HEK293 (cell line): ENCODE data around the gene NABP2.

Experiments
- CTCF ChIA-PET: fragments of 350-600 bp; formaldehyde crosslinking; extraction: SDS; loops from one replicate; lab custom pipeline; 2021; ENCODE audit warnings: antibody characterized with exemption; lab: Yijun Ruan, JAX
- POLR2A ChIA-PET: fragments of 300-600 bp; formaldehyde crosslinking; extraction: SDS; loops from one replicate; lab custom pipeline; 2020; ENCODE audit warnings: antibody characterized with exemption, inconsistent platforms; lab: Yijun Ruan, JAX
- H3K27ac ChIP-seq: fragments of 200-500 bp; sonication (Bioruptor generic); 2 replicates; pipeline ENCODE4 v1.5.1; 2014; ENCODE audit warnings: low read depth, low read length, control low read depth, inconsistent platforms; ENCODE audit errors: extremely low read depth
- H3K36me3 ChIP-seq, 2 experiments: fragments of 200-500 bp in 1 of 2; sonication (Bioruptor generic) in 1 of 2; 1 replicate in 1 of 2; 2 replicates in 1 of 2; pipeline ENCODE4 v1.5.1; 2014 to 2017; ENCODE audit warnings: inconsistent platforms in 2 of 2, low read length in 2 of 2; ENCODE audit not compliant: control insufficient read depth in 2 of 2, insufficient read depth in 1 of 2
- H3K4me1 ChIP-seq: fragments of 200-500 bp; sonication (Bioruptor generic); 2 replicates; pipeline ENCODE4 v1.5.1; 2014; ENCODE audit warnings: mild to moderate bottlenecking, low read length, inconsistent platforms; ENCODE audit not compliant: control insufficient read depth, insufficient read depth
- H3K4me3 ChIP-seq: 2 replicates; pipeline ENCODE4 v1.5.1; 2011; ENCODE audit warnings: low read depth, mild to moderate bottlenecking, control low read depth, low read length, moderate library complexity
- H3K9me3 ChIP-seq: fragments of 200-500 bp; sonication (Bioruptor generic); 2 replicates; pipeline ENCODE4 v1.5.1; 2014; ENCODE audit warnings: low read depth, low read length, inconsistent platforms; ENCODE audit not compliant: control insufficient read depth, insufficient read depth
- GLIS1 ChIP-seq: fragments of 450-650 bp; formaldehyde crosslinking; IDR thresholded peaks from 2 replicates; pipeline ENCODE4 v1.5.1; 2016; ENCODE audit warnings: missing biosample characterization, missing genetic modification characterization
- KLF10 ChIP-seq: fragments of 450-650 bp; IDR thresholded peaks from 2 replicates; pipeline ENCODE4 v1.5.1; 2018; ENCODE audit warnings: missing biosample characterization, mild to moderate bottlenecking, missing genetic modification characterization
- MEIS1 ChIP-seq: sonication (generic); formaldehyde crosslinking; IDR thresholded peaks from 2 replicates; pipeline ENCODE4 v1.8.1; 2022; ENCODE audit warnings: missing genetic modification reagents, mild to moderate bottlenecking, borderline replicate concordance
- MYNN ChIP-seq: fragments of 450-650 bp; formaldehyde crosslinking; IDR thresholded peaks from 2 replicates; pipeline ENCODE4 v1.5.1; 2016; ENCODE audit warnings: missing biosample characterization, missing genetic modification characterization, borderline replicate concordance
- ZEB2 ChIP-seq: fragments of 450-650 bp; formaldehyde crosslinking; IDR thresholded peaks from 2 replicates; pipeline ENCODE4 v1.5.1; 2016; ENCODE audit warnings: missing biosample characterization, missing genetic modification characterization
- ZFP69B ChIP-seq: fragments of 450-650 bp; formaldehyde crosslinking; IDR thresholded peaks from 2 replicates; pipeline ENCODE4 v1.5.1; 2016; ENCODE audit warnings: missing biosample characterization, missing genetic modification characterization
- ZNF211 ChIP-seq: fragments of 450-650 bp; formaldehyde crosslinking; IDR thresholded peaks from 2 replicates; pipeline ENCODE4 v1.5.1; 2016; ENCODE audit warnings: low read depth, missing biosample characterization, missing genetic modification characterization
- ZNF248 ChIP-seq: fragments of 450-650 bp; formaldehyde crosslinking; IDR thresholded peaks from 2 replicates; pipeline ENCODE4 v1.5.1; 2017; ENCODE audit warnings: missing biosample characterization, missing genetic modification characterization
- ZNF354C ChIP-seq: fragments of 450-650 bp; formaldehyde crosslinking; IDR thresholded peaks from 2 replicates; pipeline ENCODE4 v1.5.1; 2016; ENCODE audit warnings: missing biosample characterization, missing genetic modification characterization, low read depth, borderline replicate concordance
- ZNF366 ChIP-seq: fragments of 450-650 bp; formaldehyde crosslinking; conservative IDR thresholded peaks from 2 replicates; pipeline ENCODE4 v1.5.1; 2016; ENCODE audit warnings: missing biosample characterization, missing genetic modification characterization
- ZNF423 ChIP-seq: fragments of 450-650 bp; formaldehyde crosslinking; IDR thresholded peaks from 2 replicates; pipeline ENCODE4 v1.5.1; 2016; ENCODE audit warnings: missing biosample characterization, missing genetic modification characterization
- ZNF610 ChIP-seq: fragments of 450-650 bp; formaldehyde crosslinking; IDR thresholded peaks from 2 replicates; pipeline ENCODE4 v1.5.1; 2016; ENCODE audit warnings: missing biosample characterization, missing genetic modification characterization, borderline replicate concordance
- ZNF626 ChIP-seq: fragments of 450-650 bp; sonication (Bioruptor Pico); formaldehyde crosslinking; IDR thresholded peaks from 2 replicates; pipeline ENCODE4 v1.5.1; 2018; ENCODE audit warnings: missing biosample characterization, missing genetic modification characterization, inconsistent platforms
- TF ChIP-seq, protein P1 (sequence below): fragments of 450-650 bp; formaldehyde crosslinking; IDR thresholded peaks from 2 replicates; pipeline ENCODE4 v1.5.1; 2016; ENCODE audit warnings: missing biosample characterization, missing genetic modification characterization
- TF ChIP-seq, protein P2 (sequence below): fragments of 450-650 bp; formaldehyde crosslinking; IDR thresholded peaks from 2 replicates; pipeline ENCODE4 v1.5.0; 2017; ENCODE audit warnings: missing biosample characterization, missing genetic modification characterization, borderline replicate concordance
- TF ChIP-seq, protein P3 (sequence below): fragments of 450-650 bp; formaldehyde crosslinking; IDR thresholded peaks from 2 replicates; pipeline ENCODE4 v1.5.1; 2016; ENCODE audit warnings: missing biosample characterization, missing genetic modification characterization
- TF ChIP-seq, protein P4 (sequence below): fragments of 450-650 bp; formaldehyde crosslinking; IDR thresholded peaks from 2 replicates; pipeline ENCODE4 v1.5.1; 2016; ENCODE audit warnings: missing biosample characterization, missing genetic modification characterization

NABP2 gene

DNA sequence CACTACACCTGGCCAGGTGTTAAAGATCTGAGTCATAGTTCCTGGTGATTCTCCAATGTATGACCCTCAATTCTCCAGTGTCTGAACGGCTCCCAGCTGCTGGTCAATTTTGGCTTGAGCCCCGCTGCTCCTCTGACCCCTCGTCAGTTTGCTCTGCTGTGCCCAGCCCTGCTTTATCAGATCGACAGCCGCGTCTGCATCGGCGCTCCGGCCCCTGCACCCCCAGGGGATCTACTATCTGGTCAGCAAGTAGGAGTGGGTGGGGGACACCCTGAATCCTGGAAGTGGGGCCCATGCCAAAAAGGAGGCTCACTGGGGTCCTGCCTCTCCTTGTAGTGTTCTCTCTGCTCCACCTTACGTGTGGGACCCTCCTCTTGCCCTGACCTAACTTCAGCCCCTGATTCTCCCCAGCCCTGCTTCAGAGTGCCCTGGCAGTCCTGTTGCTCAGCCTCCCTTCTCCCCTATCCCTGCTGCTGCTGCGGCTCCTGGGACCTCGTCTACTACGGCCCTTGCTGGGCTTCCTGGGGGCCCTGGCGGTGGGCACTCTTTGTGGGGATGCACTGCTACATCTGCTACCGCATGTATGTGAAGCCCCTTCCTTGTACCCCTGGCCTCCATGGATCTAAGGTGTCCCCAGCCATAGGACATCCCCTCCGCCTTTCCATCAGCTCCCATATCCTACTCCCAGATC is 10.7 kb downstream of the NABP2 start (continued):
- TF ChIP-seq, protein P1, sequence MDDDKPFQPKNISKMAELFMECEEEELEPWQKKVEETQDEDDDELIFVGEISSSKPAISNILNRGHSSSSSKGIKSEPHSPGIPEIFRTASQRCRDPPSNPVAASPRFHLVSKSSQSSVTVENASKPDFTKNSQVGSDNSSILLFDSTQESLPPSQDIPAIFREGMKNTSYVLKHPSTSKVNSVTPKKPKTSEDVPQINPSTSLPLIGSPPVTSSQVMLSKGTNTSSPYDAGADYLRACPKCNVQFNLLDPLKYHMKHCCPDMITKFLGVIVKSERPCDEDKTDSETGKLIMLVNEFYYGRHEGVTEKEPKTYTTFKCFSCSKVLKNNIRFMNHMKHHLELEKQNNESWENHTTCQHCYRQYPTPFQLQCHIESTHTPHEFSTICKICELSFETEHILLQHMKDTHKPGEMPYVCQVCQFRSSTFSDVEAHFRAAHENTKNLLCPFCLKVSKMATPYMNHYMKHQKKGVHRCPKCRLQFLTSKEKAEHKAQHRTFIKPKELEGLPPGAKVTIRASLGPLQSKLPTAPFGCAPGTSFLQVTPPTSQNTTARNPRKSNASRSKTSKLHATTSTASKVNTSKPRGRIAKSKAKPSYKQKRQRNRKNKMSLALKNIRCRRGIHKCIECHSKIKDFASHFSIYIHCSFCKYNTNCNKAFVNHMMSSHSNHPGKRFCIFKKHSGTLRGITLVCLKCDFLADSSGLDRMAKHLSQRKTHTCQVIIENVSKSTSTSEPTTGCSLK (tag by site-specific recombination) = no peak

DNA sequence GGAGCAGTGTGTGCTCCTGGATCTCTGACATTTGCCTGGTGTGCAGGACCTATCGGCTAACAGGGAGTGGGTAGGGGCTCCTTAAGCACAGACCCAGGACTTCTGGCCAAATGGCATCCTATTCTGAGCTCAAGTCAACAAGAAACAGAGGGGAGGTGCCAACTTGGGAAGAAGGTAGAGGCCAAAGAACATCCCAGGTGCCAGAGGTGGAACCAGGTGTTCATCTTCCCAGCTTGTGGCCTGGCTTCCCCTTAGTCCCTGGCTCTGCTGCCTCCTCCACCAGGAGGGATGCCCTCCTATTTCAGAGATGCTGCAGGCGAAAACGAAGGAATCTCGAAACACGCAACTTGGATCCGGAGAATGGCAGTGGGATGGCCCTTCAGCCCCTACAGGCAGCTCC is 11.9 kb downstream of the NABP2 start:
- POLR2A ChIA-PET = interaction anchor here (0.9 to 1.2 kb wide), 3 partner anchors 12 to 124 kb away, joined by 3 to 7 read pairs (median 3); partner anchors contain the start of genes RNF41 and STAT2
- TF ChIP-seq ZFP69B (tag by site-specific recombination) = no peak
- TF ChIP-seq ZNF211 (tag by site-specific recombination) = no peak
- TF ChIP-seq, protein P2, sequence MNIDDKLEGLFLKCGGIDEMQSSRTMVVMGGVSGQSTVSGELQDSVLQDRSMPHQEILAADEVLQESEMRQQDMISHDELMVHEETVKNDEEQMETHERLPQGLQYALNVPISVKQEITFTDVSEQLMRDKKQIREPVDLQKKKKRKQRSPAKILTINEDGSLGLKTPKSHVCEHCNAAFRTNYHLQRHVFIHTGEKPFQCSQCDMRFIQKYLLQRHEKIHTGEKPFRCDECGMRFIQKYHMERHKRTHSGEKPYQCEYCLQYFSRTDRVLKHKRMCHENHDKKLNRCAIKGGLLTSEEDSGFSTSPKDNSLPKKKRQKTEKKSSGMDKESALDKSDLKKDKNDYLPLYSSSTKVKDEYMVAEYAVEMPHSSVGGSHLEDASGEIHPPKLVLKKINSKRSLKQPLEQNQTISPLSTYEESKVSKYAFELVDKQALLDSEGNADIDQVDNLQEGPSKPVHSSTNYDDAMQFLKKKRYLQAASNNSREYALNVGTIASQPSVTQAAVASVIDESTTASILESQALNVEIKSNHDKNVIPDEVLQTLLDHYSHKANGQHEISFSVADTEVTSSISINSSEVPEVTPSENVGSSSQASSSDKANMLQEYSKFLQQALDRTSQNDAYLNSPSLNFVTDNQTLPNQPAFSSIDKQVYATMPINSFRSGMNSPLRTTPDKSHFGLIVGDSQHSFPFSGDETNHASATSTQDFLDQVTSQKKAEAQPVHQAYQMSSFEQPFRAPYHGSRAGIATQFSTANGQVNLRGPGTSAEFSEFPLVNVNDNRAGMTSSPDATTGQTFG (tag by site-specific recombination) = no peak
- TF ChIP-seq ZNF423 (tag by site-specific recombination) = no peak
- TF ChIP-seq, protein P3, sequence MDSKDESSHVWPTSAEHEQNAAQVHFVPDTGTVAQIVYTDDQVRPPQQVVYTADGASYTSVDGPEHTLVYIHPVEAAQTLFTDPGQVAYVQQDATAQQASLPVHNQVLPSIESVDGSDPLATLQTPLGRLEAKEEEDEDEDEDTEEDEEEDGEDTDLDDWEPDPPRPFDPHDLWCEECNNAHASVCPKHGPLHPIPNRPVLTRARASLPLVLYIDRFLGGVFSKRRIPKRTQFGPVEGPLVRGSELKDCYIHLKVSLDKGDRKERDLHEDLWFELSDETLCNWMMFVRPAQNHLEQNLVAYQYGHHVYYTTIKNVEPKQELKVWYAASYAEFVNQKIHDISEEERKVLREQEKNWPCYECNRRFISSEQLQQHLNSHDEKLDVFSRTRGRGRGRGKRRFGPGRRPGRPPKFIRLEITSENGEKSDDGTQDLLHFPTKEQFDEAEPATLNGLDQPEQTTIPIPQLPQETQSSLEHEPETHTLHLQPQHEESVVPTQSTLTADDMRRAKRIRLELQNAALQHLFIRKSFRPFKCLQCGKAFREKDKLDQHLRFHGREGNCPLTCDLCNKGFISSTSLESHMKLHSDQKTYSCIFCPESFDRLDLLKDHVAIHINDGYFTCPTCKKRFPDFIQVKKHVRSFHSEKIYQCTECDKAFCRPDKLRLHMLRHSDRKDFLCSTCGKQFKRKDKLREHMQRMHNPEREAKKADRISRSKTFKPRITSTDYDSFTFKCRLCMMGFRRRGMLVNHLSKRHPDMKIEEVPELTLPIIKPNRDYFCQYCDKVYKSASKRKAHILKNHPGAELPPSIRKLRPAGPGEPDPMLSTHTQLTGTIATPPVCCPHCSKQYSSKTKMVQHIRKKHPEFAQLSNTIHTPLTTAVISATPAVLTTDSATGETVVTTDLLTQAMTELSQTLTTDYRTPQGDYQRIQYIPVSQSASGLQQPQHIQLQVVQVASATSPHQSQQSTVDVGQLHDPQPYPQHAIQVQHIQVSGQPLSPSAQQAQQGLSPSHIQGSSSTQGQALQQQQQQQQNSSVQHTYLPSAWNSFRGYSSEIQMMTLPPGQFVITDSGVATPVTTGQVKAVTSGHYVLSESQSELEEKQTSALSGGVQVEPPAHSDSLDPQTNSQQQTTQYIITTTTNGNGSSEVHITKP = no peak
- no peak for TF ChIP-seq ZNF354C (tag by site-specific recombination)
- no peak for TF ChIP-seq ZNF626 (tag by site-specific recombination)
- TF ChIP-seq ZEB2 (tag by site-specific recombination) = no peak
- no peak for TF ChIP-seq GLIS1 (tag by site-specific recombination)
- TF ChIP-seq KLF10 (tag by site-specific recombination) = no peak
- no peak for TF ChIP-seq MYNN
- no peak for TF ChIP-seq ZNF366 (tag by site-specific recombination)
- TF ChIP-seq, protein P4, sequence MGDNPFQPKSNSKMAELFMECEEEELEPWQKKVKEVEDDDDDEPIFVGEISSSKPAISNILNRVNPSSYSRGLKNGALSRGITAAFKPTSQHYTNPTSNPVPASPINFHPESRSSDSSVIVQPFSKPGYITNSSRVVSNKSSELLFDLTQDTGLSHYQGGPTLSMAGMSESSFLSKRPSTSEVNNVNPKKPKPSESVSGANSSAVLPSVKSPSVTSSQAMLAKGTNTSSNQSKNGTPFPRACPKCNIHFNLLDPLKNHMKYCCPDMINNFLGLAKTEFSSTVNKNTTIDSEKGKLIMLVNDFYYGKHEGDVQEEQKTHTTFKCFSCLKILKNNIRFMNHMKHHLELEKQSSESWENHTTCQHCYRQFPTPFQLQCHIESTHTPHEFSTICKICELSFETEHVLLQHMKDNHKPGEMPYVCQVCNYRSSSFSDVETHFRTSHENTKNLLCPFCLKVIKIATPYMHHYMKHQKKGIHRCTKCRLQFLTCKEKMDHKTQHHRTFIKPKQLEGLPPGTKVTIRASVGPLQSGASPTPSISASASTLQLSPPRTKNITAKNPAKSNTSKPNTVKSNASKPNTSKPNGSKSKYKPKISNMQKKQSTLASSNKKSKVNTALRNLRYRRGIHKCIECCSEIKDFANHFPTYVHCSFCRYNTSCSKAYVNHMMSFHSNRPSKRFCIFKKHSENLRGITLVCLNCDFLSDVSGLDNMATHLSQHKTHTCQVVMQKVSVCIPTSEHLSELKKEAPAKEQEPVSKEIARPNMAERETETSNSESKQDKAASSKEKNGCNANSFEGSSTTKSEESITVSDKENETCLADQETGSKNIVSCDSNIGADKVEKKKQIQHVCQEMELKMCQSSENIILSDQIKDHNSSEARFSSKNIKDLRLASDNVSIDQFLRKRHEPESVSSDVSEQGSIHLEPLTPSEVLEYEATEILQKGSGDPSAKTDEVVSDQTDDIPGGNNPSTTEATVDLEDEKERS = no peak
- TF ChIP-seq MEIS1 = no peak
- no peak for TF ChIP-seq ZNF248 (tag by site-specific recombination)
- TF ChIP-seq ZNF610 (tag by site-specific recombination) = no peak
- no peaks in the 10 kb centered on the region for H3K9me3 ChIP-seq
- CTCF ChIA-PET = interaction anchor here (0.7 to 1.5 kb wide), 3 partner anchors 21 to 40 kb away, joined by 5 read pairs; partner anchors contain the start of gene COQ10A
- no peaks in the 10 kb centered on the region for H3K4me1 ChIP-seq
- H3K27ac ChIP-seq = no peak overlapping the region
- H3K4me3 ChIP-seq = no peak overlapping the region
- peaks cover 0 to 47% of the 10 kb centered on the region in 2 experiments; a peak in 1 of 3 replicates for H3K36me3 ChIP-seq
